HCT116 (cell line): Measurements from ENCODE around the gene DLEU7. TPM values are rescaled to one million over a fixed set of nuclear protein-coding genes. Genes with fewer than 3 reads are reported as not detected.

Experiments used
- ATAC-seq: fragments of 200-7000 bp; cut with Tn5 transposase; 2 replicates; pipeline ENCODE4 v1.9.1; 2020; ENCODE audit warnings: mild to moderate bottlenecking, moderate library complexity
- BruUV-seq: library from RNA; stranded (reverse); fragments of 400-500 nt; replicated peaks from 2 replicates; lab custom pipeline; 2021; lab: Mats Ljungman, UMichigan
- CTCF ChIA-PET: fragments of 300-600 bp; sonication (Branson Sonifier 250); formaldehyde crosslinking; loops from one replicate; lab custom pipeline; 2021; ENCODE audit warnings: antibody characterized with exemption; lab: Charles Lee
- POLR2A ChIA-PET: fragments of 300-600, 350-600 bp; sonication (Branson Sonifier 250); formaldehyde crosslinking; loops from one replicate; lab custom pipeline; 2021; ENCODE audit warnings: antibody characterized with exemption; lab: Charles Lee
- RAD21 ChIA-PET, 2 experiments: fragments of 300-600 bp; sonication (Branson Sonifier 250); formaldehyde crosslinking; loops; one replicate each; lab custom pipeline; 2023; ENCODE audit warnings: low total read pairs in 2 of 2; ENCODE audit not compliant: uncharacterized antibody in 2 of 2, unreplicated experiment in 2 of 2, low non-redundant PET in 1 of 2; lab: Charles Lee
- DNase-seq: peaks from one replicate; pipeline ENCODE4 v3.0.0-alpha.2; 2010; ENCODE audit warnings: low read depth, low spot score
- H2AFZ ChIP-seq: fragments of 200-600 bp; shearing (Covaris generic), sonication (generic); 2 replicates; pipeline ENCODE4 v1.6.1; 2017; ENCODE audit warnings: low read depth, mixed run types, mixed read lengths, antibody characterized with exemption, low read length; ENCODE audit not compliant: poor library complexity, severe bottlenecking
- H3K27ac ChIP-seq: 2 replicates; pipeline ENCODE4 v1.5.1; 2012; ENCODE audit warnings: low read depth, low read length
- H3K27me3 ChIP-seq: fragments of 200-600 bp; sonication (generic); 2 replicates; pipeline ENCODE4 v1.6.1; 2016; ENCODE audit warnings: mixed run types, low read length, mixed read lengths; ENCODE audit not compliant: insufficient read depth
- H3K36me3 ChIP-seq, 2 experiments: fragments of 200-500 bp in 1 of 2; fragments of 200-600 bp in 1 of 2; sonication (Bioruptor generic) in 1 of 2; sonication (generic) in 1 of 2; 2 replicates each; pipeline versions ENCODE4 v1.5.1 to v1.6.1; 2014 to 2016; ENCODE audit warnings: low read length in 2 of 2, inconsistent platforms in 1 of 2, mixed read lengths in 1 of 2, mixed run types in 1 of 2; ENCODE audit not compliant: insufficient read depth in 2 of 2, control insufficient read depth in 1 of 2
- H3K4me1 ChIP-seq, 2 experiments: fragments of 200-600 bp in 1 of 2; sonication (generic) in 1 of 2; 2 replicates each; pipeline versions ENCODE4 v1.5.1 to v1.6.1; 2012 to 2017; ENCODE audit warnings: low read length in 2 of 2, inconsistent platforms in 1 of 2, mild to moderate bottlenecking in 1 of 2, mixed read lengths in 1 of 2, mixed run types in 1 of 2, moderate library complexity in 1 of 2; ENCODE audit not compliant: insufficient read depth in 2 of 2, control insufficient read depth in 1 of 2
- H3K4me2 ChIP-seq: fragments of 200-600 bp; sonication (generic); 2 replicates; pipeline ENCODE4 v1.6.1; 2017; ENCODE audit warnings: mixed run types, low read length, mixed read lengths
- H3K4me3 ChIP-seq, 2 experiments: fragments of 200-600 bp in 1 of 2; sonication (generic) in 1 of 2; replicated peaks in 1 of 2; 2 replicates each; pipeline ENCODE4 v1.5.1; 2011 to 2016; ENCODE audit warnings: low read length in 2 of 2, control low read depth in 1 of 2, low read depth in 1 of 2, mild to moderate bottlenecking in 1 of 2, mixed read lengths in 1 of 2, mixed run types in 1 of 2
- H3K79me2 ChIP-seq: fragments of 200-600 bp; sonication (generic); 2 replicates; pipeline ENCODE4 v1.6.1; 2017; ENCODE audit warnings: mild to moderate bottlenecking, mixed run types, low read length, moderate library complexity, mixed read lengths; ENCODE audit not compliant: insufficient read depth
- H3K9ac ChIP-seq: fragments of 200-600 bp; sonication (generic); 2 replicates; pipeline ENCODE4 v1.6.1; 2016; ENCODE audit warnings: low read length, mixed read lengths
- H3K9me2 ChIP-seq: fragments of 200-600 bp; sonication (generic), shearing (Covaris generic); 2 replicates; pipeline ENCODE4 v1.6.1; 2017; ENCODE audit warnings: mixed run types, mild to moderate bottlenecking, moderate library complexity; ENCODE audit not compliant: insufficient read depth
- H3K9me3 ChIP-seq, 2 experiments: fragments of 200-500 bp in 1 of 2; fragments of 200-600 bp in 1 of 2; sonication (Bioruptor generic) in 1 of 2; sonication (generic) in 1 of 2; 2 replicates each; pipeline ENCODE4 v1.6.1; 2014 to 2017; ENCODE audit warnings: low read length in 2 of 2, mixed read lengths in 2 of 2, inconsistent platforms in 1 of 2, low read depth in 1 of 2, mild to moderate bottlenecking in 1 of 2, mixed run types in 1 of 2, moderate library complexity in 1 of 2; ENCODE audit not compliant: control insufficient read depth in 1 of 2, insufficient read depth in 1 of 2
- H4K20me1 ChIP-seq: fragments of 200-600 bp; sonication (generic), shearing (Covaris generic); 2 replicates; pipeline ENCODE4 v1.6.1; 2017; ENCODE audit warnings: mixed run types, mild to moderate bottlenecking, moderate library complexity; ENCODE audit not compliant: insufficient read depth
- CEBPB ChIP-seq: IDR thresholded peaks from 2 replicates; pipeline ENCODE4 v1.6.1; 2012; ENCODE audit warnings: low read depth
- ELF1 ChIP-seq: IDR thresholded peaks from 2 replicates; pipeline ENCODE4 v1.6.1; 2012; ENCODE audit warnings: low read depth, borderline replicate concordance
- JUND ChIP-seq: IDR thresholded peaks from 2 replicates; pipeline ENCODE4 v1.6.1; 2012
- RAD21 ChIP-seq: IDR thresholded peaks from 2 replicates; pipeline ENCODE4 v1.6.1; 2012; ENCODE audit warnings: low read depth, mild to moderate bottlenecking
- REST ChIP-seq: IDR thresholded peaks from 2 replicates; pipeline ENCODE4 v1.6.1; 2012; ENCODE audit warnings: low read depth
- ZNF274 ChIP-seq: fragments of 200-500 bp; sonication (Bioruptor generic); IDR thresholded peaks from 2 replicates; pipeline ENCODE4 v1.6.1; 2014; ENCODE audit warnings: mild to moderate bottlenecking, low read depth, low read length, inconsistent platforms
- intact Hi-C: fragments of 100-400 bp; cut with micrococcal nuclease; formaldehyde crosslinking; loops from 2 replicates; pipeline ENCODE4 v1.10.0; 2022
- total RNA-seq: library from RNA; stranded (reverse); gene quantifications from one replicate; pipeline ENCODE4 v1.2.1, GENCODE V29; 2021; ENCODE audit not compliant: unreplicated experiment

Gene DLEU7
- total RNA-seq, 1 experiment from 2014 or later, result not detected

- RAD21 ChIA-PET, result no interaction called here
These were observed 63.9 kb downstream of the DLEU7 start for GRCh38 chr13:50779443-50780200.

More at GRCh38 chr13:50779443-50780200, 63.9 kb downstream of the DLEU7 start:
- no peak overlapping the region for H3K9ac ChIP-seq
- intact Hi-C loops, result no loop called here
- no peaks in the 10 kb centered on the region for H3K27me3 ChIP-seq
- TF ChIP-seq CEBPB, result no peak
- no peak for TF ChIP-seq RAD21
- no peak for TF ChIP-seq ZNF274
- no peak for TF ChIP-seq REST
- no peak for TF ChIP-seq ELF1
- no peak for TF ChIP-seq JUND
- TF ChIP-seq, all 23 proteins: peak for 0
- H3K4me2 ChIP-seq, result no peak overlapping the region
- DNase-seq (no peak), ATAC-seq (no peak)
- no peaks in the 10 kb centered on the region for H3K9me3 ChIP-seq
- ChIA-PET CTCF (no interaction called here), POLR2A (no interaction called here)
- no peaks in the 10 kb centered on the region for H3K4me1 ChIP-seq
- H2AFZ ChIP-seq, result no peak overlapping the region
- BruUV-seq, result no TSS peak
- H3K4me3 ChIP-seq, result no peak overlapping the region
- no peaks in the 10 kb centered on the region for H3K36me3 ChIP-seq
- no peak overlapping the region for H3K27ac ChIP-seq
- no peaks in the 10 kb centered on the region for H4K20me1 ChIP-seq
- H3K9me2 ChIP-seq, result no peaks in the 10 kb centered on the region
- H3K79me2 ChIP-seq, result no peaks in the 10 kb centered on the region

Other genes starting within 250 kb of the DLEU7 start
- 41.3 TPM for gene RNASEH2B, start 66.1 kb upstream of the DLEU7 start, total RNA-seq